Neural cell (in vitro differentiated cells): ENCODE measurements around the gene ARHGAP18. TPM values are rescaled to one million over a fixed set of nuclear protein-coding genes. Genes with fewer than 3 reads are reported as not detected.

Source experiments
- H2AFZ ChIP-seq: fragments of 200-600, 300-800 bp; sonication (generic), shearing (Covaris generic); 2 replicates; pipeline ENCODE4 v1.6.0; 2014; ENCODE audit warnings: low read depth, mild to moderate bottlenecking, antibody characterized with exemption, low read length, moderate library complexity
- H3F3A ChIP-seq: fragments of 200-600 bp; shearing (Covaris generic); 2 replicates; pipeline ENCODE4 v1.6.1; 2016; ENCODE audit warnings: mild to moderate bottlenecking, moderate library complexity, mixed read lengths, antibody characterized with exemption, low read length; ENCODE audit not compliant: insufficient read depth, poor library complexity, severe bottlenecking
- H3K27ac ChIP-seq: fragments of 200-600, 300-800 bp; sonication (generic), shearing (Covaris generic); 2 replicates; pipeline ENCODE4 v1.5.1; 2014; ENCODE audit warnings: mild to moderate bottlenecking, low read length, moderate library complexity
- H3K27me3 ChIP-seq: fragments of 300-800, 200-600 bp; sonication (generic), shearing (Covaris generic); 2 replicates; pipeline ENCODE4 v1.6.0; 2014; ENCODE audit warnings: mild to moderate bottlenecking, low read depth, low read length, moderate library complexity; ENCODE audit not compliant: insufficient read depth
- H3K36me3 ChIP-seq: fragments of 300-800, 200-600 bp; sonication (generic), shearing (Covaris generic); 2 replicates; pipeline ENCODE4 v1.5.1; 2014; ENCODE audit warnings: mild to moderate bottlenecking, antibody characterized with exemption, low read length, moderate library complexity; ENCODE audit not compliant: insufficient read depth
- H3K4me2 ChIP-seq: fragments of 300-800, 200-600 bp; sonication (generic), shearing (Covaris generic); 2 replicates; pipeline ENCODE4 v1.6.0; 2014; ENCODE audit warnings: mild to moderate bottlenecking, low read length
- H3K4me3 ChIP-seq: fragments of 300-800, 200-600 bp; sonication (generic), shearing (Covaris generic); 2 replicates; pipeline ENCODE4 v1.5.1; 2014; ENCODE audit warnings: mild to moderate bottlenecking, low read length, moderate library complexity
- H3K79me2 ChIP-seq: fragments of 200-600 bp; shearing (Covaris generic); replicated peaks from 2 replicates; pipeline ENCODE4 v1.6.0; 2014; ENCODE audit warnings: mild to moderate bottlenecking, low read length, moderate library complexity; ENCODE audit not compliant: insufficient read depth
- H3K9ac ChIP-seq: fragments of 300-800, 200-600 bp; sonication (generic), shearing (Covaris generic); 2 replicates; pipeline ENCODE4 v1.6.1; 2016; ENCODE audit warnings: mild to moderate bottlenecking, low read length, mixed read lengths
- H3K9me2 ChIP-seq: fragments of 200-600 bp; shearing (Covaris generic); 2 replicates; pipeline ENCODE4 v1.6.1; 2016; ENCODE audit warnings: mild to moderate bottlenecking, low read length, mixed read lengths; ENCODE audit not compliant: insufficient read depth
- H3K9me3 ChIP-seq: fragments of 200-600, 300-800 bp; sonication (generic), shearing (Covaris generic); 2 replicates; pipeline ENCODE4 v1.6.1; 2016; ENCODE audit warnings: mild to moderate bottlenecking, mixed run types, low read length, moderate library complexity, mixed read lengths
- H4K20me1 ChIP-seq: fragments of 200-600 bp; shearing (Covaris generic); 2 replicates; pipeline ENCODE4 v1.6.1; 2016; ENCODE audit warnings: mild to moderate bottlenecking, mixed run types; ENCODE audit not compliant: insufficient read depth
- EP300 ChIP-seq: fragments of 450-650 bp; conservative IDR thresholded peaks from 2 replicates; pipeline ENCODE4 v1.6.1; 2014; ENCODE audit warnings: antibody characterized with exemption, mild to moderate bottlenecking, moderate library complexity; ENCODE audit not compliant: poor library complexity, severe bottlenecking
- EZH2 ChIP-seq: fragments of 200-600, 300-800 bp; shearing (Covaris generic), sonication (generic); IDR thresholded peaks from 2 replicates; pipeline ENCODE4 v1.6.1; 2014; ENCODE audit warnings: antibody characterized with exemption, low read length, borderline replicate concordance, mild to moderate bottlenecking; ENCODE audit not compliant: insufficient read depth, poor library complexity, severe bottlenecking
- MXI1 ChIP-seq: fragments of 450-650 bp; conservative IDR thresholded peaks from 2 replicates; pipeline ENCODE4 v1.6.1; 2014; ENCODE audit warnings: antibody characterized with exemption, mild to moderate bottlenecking; ENCODE audit not compliant: poor library complexity, severe bottlenecking
- POLR2AphosphoS5 ChIP-seq: IDR thresholded peaks from 2 replicates; pipeline ENCODE4 v1.6.1; 2012
- RAD21 ChIP-seq: fragments of 450-650 bp; conservative IDR thresholded peaks from 2 replicates; pipeline ENCODE4 v1.6.1; 2014; ENCODE audit warnings: antibody characterized with exemption, mild to moderate bottlenecking, moderate library complexity
- SMC3 ChIP-seq: fragments of 450-650 bp; conservative IDR thresholded peaks from 2 replicates; pipeline ENCODE4 v1.6.1; 2014; ENCODE audit warnings: antibody characterized with exemption, mild to moderate bottlenecking, moderate library complexity; ENCODE audit not compliant: poor library complexity
- TAF1 ChIP-seq: IDR thresholded peaks from 2 replicates; pipeline ENCODE4 v1.6.1; 2012; ENCODE audit warnings: low read depth
- polyA plus RNA-seq: library from polyadenylated mRNA; depleted of rRNA; stranded (reverse); fragments of >200 nt; gene quantifications from 2 replicates; pipeline ENCODE4 v1.2.3, GENCODE V29; 2014
- TF ChIP-seq, protein P1 (sequence below): IDR thresholded peaks from 2 replicates; pipeline ENCODE4 v1.6.1; 2012; ENCODE audit warnings: borderline replicate concordance
- TF ChIP-seq, protein P2 (sequence below): fragments of 450-650 bp; IDR thresholded peaks from 2 replicates; pipeline ENCODE4 v1.5.1; 2014; ENCODE audit warnings: antibody characterized with exemption, mild to moderate bottlenecking, moderate library complexity; ENCODE audit not compliant: poor library complexity, severe bottlenecking

The ARHGAP18 gene
- polyA plus RNA-seq, 1 donor from 2014 or later = 4.7 TPM

DNA sequence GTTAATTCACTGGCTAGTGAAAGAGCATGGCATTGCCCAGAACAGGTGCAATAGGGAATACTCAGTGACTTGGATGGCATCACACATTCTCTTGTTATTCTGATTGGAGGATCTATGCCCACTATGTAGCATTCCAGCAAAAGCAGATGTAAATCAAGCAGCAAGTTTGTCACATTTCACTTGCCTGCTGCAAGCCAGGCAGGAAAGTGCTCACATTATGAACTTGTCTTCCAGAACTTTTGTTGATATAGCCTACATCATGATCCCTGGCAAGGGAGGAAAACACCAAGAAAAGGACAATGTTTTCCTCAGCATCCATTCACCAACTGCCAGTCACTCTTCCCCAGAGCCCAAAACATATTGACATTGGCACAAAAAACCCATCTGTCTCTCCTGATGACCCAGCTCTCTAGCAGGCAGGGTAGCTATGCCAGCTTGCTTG lies 77.8 kb downstream of the ARHGAP18 start:
- Histone ChIP-seq H3K9me2 (no peaks in the 10 kb centered on the region), H3K79me2 (no peaks in the 10 kb centered on the region), H3K4me3 (no peak overlapping the region), H3K9me3 (no peaks in the 10 kb centered on the region), H3K9ac (no peak overlapping the region), H4K20me1 (no peaks in the 10 kb centered on the region), H3K27me3 (no peaks in the 10 kb centered on the region), H2AFZ (no peak overlapping the region), H3F3A (no peaks in the 10 kb centered on the region), H3K36me3 (no peaks in the 10 kb centered on the region), H3K4me2 (no peak overlapping the region), H3K27ac (no peak overlapping the region)
- TF ChIP-seq, protein P1, sequence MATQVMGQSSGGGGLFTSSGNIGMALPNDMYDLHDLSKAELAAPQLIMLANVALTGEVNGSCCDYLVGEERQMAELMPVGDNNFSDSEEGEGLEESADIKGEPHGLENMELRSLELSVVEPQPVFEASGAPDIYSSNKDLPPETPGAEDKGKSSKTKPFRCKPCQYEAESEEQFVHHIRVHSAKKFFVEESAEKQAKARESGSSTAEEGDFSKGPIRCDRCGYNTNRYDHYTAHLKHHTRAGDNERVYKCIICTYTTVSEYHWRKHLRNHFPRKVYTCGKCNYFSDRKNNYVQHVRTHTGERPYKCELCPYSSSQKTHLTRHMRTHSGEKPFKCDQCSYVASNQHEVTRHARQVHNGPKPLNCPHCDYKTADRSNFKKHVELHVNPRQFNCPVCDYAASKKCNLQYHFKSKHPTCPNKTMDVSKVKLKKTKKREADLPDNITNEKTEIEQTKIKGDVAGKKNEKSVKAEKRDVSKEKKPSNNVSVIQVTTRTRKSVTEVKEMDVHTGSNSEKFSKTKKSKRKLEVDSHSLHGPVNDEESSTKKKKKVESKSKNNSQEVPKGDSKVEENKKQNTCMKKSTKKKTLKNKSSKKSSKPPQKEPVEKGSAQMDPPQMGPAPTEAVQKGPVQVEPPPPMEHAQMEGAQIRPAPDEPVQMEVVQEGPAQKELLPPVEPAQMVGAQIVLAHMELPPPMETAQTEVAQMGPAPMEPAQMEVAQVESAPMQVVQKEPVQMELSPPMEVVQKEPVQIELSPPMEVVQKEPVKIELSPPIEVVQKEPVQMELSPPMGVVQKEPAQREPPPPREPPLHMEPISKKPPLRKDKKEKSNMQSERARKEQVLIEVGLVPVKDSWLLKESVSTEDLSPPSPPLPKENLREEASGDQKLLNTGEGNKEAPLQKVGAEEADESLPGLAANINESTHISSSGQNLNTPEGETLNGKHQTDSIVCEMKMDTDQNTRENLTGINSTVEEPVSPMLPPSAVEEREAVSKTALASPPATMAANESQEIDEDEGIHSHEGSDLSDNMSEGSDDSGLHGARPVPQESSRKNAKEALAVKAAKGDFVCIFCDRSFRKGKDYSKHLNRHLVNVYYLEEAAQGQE = no peak
- TF ChIP-seq, protein P2, sequence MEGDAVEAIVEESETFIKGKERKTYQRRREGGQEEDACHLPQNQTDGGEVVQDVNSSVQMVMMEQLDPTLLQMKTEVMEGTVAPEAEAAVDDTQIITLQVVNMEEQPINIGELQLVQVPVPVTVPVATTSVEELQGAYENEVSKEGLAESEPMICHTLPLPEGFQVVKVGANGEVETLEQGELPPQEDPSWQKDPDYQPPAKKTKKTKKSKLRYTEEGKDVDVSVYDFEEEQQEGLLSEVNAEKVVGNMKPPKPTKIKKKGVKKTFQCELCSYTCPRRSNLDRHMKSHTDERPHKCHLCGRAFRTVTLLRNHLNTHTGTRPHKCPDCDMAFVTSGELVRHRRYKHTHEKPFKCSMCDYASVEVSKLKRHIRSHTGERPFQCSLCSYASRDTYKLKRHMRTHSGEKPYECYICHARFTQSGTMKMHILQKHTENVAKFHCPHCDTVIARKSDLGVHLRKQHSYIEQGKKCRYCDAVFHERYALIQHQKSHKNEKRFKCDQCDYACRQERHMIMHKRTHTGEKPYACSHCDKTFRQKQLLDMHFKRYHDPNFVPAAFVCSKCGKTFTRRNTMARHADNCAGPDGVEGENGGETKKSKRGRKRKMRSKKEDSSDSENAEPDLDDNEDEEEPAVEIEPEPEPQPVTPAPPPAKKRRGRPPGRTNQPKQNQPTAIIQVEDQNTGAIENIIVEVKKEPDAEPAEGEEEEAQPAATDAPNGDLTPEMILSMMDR = no peak
- no peak for TF ChIP-seq EP300
- TF ChIP-seq TAF1 = no peak
- no peak for TF ChIP-seq MXI1

DNA sequence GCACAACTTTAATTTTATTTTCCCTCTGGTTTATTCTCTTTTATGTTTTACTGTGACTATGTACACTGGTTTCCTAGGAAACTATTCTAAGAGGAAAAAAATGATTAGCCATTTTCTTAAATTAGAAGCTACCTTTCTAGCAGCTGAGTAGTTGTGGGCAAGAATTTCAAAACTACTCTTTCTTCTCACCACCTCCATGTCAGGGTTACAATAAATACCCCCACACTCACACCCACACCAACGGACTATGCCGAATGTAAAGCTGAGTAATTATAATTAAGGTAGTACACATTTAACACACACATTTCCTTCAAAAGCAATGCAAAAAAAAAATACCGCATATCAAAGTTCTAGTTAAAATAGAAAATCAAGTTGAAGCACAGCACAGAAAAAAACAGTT lies 78.9 kb downstream of the ARHGAP18 start:
- H3K36me3 ChIP-seq = no peaks in the 10 kb centered on the region
- no peaks in the 10 kb centered on the region for H3K9me3 ChIP-seq
- TF ChIP-seq MXI1 (no peak), RAD21 (no peak), POLR2AphosphoS5 (no peak), TAF1 (no peak), SMC3 (no peak), EP300 (no peak), EZH2 (no peak)
- TF ChIP-seq, protein P2 = no peak
- no peaks in the 10 kb centered on the region for H4K20me1 ChIP-seq
- no peaks in the 10 kb centered on the region for H3K79me2 ChIP-seq
- no peak overlapping the region for H3K4me3 ChIP-seq
- no peak overlapping the region for H3K27ac ChIP-seq
- H2AFZ ChIP-seq = no peak overlapping the region
- no peaks in the 10 kb centered on the region for H3K9me2 ChIP-seq
- no peak overlapping the region for H3K9ac ChIP-seq
- H3K4me2 ChIP-seq = no peak overlapping the region
- no peaks in the 10 kb centered on the region for H3K27me3 ChIP-seq
- H3F3A ChIP-seq = no peaks in the 10 kb centered on the region
